OCI-LY7 (cell line): ENCODE data around the gene KIAA1755. TPM values are rescaled to one million over a fixed set of nuclear protein-coding genes. Genes with fewer than 3 reads are reported as not detected.
"Not testable (repeated sequence)": the region's sequence is repeated elsewhere in the genome, so short reads cannot be mapped to it uniquely, and the experiment has no call there.

Source experiments
- BruUV-seq: library from RNA; stranded (reverse); fragments of 400-500 nt; replicated peaks from 2 replicates; lab custom pipeline; 2021; lab: Mats Ljungman, UMichigan
- CTCF ChIA-PET: fragments of 300-600 bp; sonication (Branson Sonifier 250); formaldehyde crosslinking; loops from one replicate; lab custom pipeline; 2022; ENCODE audit warnings: antibody characterized with exemption; ENCODE audit not compliant: unreplicated experiment; lab: Charles Lee
- POLR2A ChIA-PET: fragments of 300-600 bp; sonication (Branson Sonifier 250); formaldehyde crosslinking; loops from one replicate; lab custom pipeline; 2022; ENCODE audit warnings: antibody characterized with exemption; lab: Charles Lee
- DNase-seq: peaks from one replicate; pipeline ENCODE4 v3.0.0-alpha.2; 2015; ENCODE audit warnings: low spot score
- H2AFZ ChIP-seq: fragments of 200-600 bp; sonication (generic), shearing (Covaris generic); 2 replicates; pipeline ENCODE4 v1.6.1; 2014; ENCODE audit warnings: mild to moderate bottlenecking, antibody characterized with exemption, low read length, moderate library complexity
- H3K27ac ChIP-seq: fragments of 200-600 bp; sonication (generic); 2 replicates; pipeline ENCODE4 v1.5.1; 2014; ENCODE audit warnings: mixed run types, low read depth, mild to moderate bottlenecking, moderate library complexity, low read length, inconsistent platforms; ENCODE audit not compliant: poor library complexity, severe bottlenecking
- H3K36me3 ChIP-seq: fragments of 200-600 bp; sonication (generic); 2 replicates; pipeline ENCODE4 v1.6.1; 2014; ENCODE audit warnings: mild to moderate bottlenecking, antibody characterized with exemption, low read length, moderate library complexity, mixed read lengths; ENCODE audit not compliant: insufficient read depth
- H3K4me1 ChIP-seq: fragments of 200-600 bp; sonication (generic); 2 replicates; pipeline ENCODE4 v1.5.1; 2014; ENCODE audit warnings: mild to moderate bottlenecking, low read length; ENCODE audit not compliant: insufficient read depth, poor library complexity, severe bottlenecking
- H3K4me2 ChIP-seq: fragments of 200-600 bp; sonication (generic); 2 replicates; pipeline ENCODE4 v1.6.1; 2014; ENCODE audit warnings: mild to moderate bottlenecking, low read length
- H3K4me3 ChIP-seq: fragments of 200-600 bp; sonication (generic); 2 replicates; pipeline ENCODE4 v1.5.1; 2014; ENCODE audit warnings: mild to moderate bottlenecking, low read depth, low read length; ENCODE audit not compliant: poor library complexity, severe bottlenecking
- H3K79me2 ChIP-seq: fragments of 200-600 bp; sonication (generic); 2 replicates; pipeline ENCODE4 v1.6.1; 2016; ENCODE audit warnings: low read depth, mild to moderate bottlenecking, low read length, moderate library complexity, mixed read lengths; ENCODE audit not compliant: insufficient read depth
- H3K9me2 ChIP-seq: fragments of 200-600 bp; sonication (generic); 2 replicates; pipeline ENCODE4 v1.6.1; 2016; ENCODE audit warnings: mild to moderate bottlenecking, low read length, mixed read lengths; ENCODE audit not compliant: insufficient read depth
- H3K9me3 ChIP-seq: fragments of 200-600 bp; sonication (generic); 2 replicates; pipeline ENCODE4 v1.6.1; 2014; ENCODE audit warnings: mild to moderate bottlenecking, mixed run types, low read length, mixed read lengths
- H4K20me1 ChIP-seq: fragments of 200-600 bp; sonication (generic); 2 replicates; pipeline ENCODE4 v1.6.1; 2014; ENCODE audit warnings: mild to moderate bottlenecking, antibody characterized with exemption, low read length, moderate library complexity, mixed read lengths; ENCODE audit not compliant: insufficient read depth
- EZH2phosphoT487 ChIP-seq: fragments of 200-600 bp; sonication (generic); IDR thresholded peaks from 2 replicates; pipeline ENCODE4 v1.6.1; 2018; ENCODE audit warnings: low read depth, borderline replicate concordance, mild to moderate bottlenecking, mixed run types, antibody characterized with exemption, low read length, moderate library complexity, mixed read lengths
- intact Hi-C: fragments of 100-400 bp; cut with micrococcal nuclease; formaldehyde crosslinking; loops from one replicate; pipeline ENCODE4 v1.10.0; 2022; ENCODE audit not compliant: unreplicated experiment
- total RNA-seq, 2 experiments: library from RNA; depleted of rRNA in 1 of 2; stranded (reverse); fragments of >200 nt in 1 of 2; shearing (Covaris generic) in 1 of 2; gene quantifications; 2 replicates each; pipeline ENCODE4 v1.2.3, GENCODE V29; 2014 to 2022
- TF ChIP-seq, protein P1 (sequence below): fragments of 200-600 bp; sonication (generic); conservative IDR thresholded peaks from 2 replicates; pipeline ENCODE4 v1.5.1; 2014; ENCODE audit warnings: mild to moderate bottlenecking, antibody characterized with exemption, low read length, moderate library complexity, mixed read lengths

KIAA1755 gene
- total RNA-seq, 2 experiments from 2014 or later = not detected

DNA sequence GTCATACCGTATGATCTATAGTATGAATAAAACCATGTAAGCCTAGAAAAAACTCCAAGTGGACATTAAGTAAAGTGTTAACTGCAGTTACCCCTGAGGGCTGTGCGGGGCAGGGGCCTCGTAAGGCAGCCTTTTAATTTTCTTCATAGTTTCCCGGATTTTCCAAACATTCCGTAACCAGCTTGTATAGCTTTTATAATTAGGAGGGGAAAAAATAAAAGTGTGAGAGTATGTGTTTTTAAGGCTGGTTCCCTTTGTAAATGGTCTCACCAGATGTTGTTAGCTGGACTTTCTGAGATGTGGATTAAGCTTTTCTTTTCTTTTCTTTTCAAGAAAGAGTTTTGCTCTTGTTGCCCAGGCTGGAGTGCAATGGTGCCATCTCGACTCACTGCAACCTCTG lies 7.0 kb downstream of the KIAA1755 start:
- Histone ChIP-seq H3K9me3 (no peaks in the 10 kb centered on the region), H3K79me2 (no peaks in the 10 kb centered on the region), H2AFZ (no peak overlapping the region), H4K20me1 (no peaks in the 10 kb centered on the region), H3K36me3 (no peaks in the 10 kb centered on the region), H3K27ac (no peak overlapping the region), H3K4me3 (no peak overlapping the region), H3K4me2 (no peak overlapping the region), H3K4me1 (no peaks in the 10 kb centered on the region), H3K9me2 (no peaks in the 10 kb centered on the region)
- CTCF ChIA-PET = no interaction called here
- TF ChIP-seq, protein P1, sequence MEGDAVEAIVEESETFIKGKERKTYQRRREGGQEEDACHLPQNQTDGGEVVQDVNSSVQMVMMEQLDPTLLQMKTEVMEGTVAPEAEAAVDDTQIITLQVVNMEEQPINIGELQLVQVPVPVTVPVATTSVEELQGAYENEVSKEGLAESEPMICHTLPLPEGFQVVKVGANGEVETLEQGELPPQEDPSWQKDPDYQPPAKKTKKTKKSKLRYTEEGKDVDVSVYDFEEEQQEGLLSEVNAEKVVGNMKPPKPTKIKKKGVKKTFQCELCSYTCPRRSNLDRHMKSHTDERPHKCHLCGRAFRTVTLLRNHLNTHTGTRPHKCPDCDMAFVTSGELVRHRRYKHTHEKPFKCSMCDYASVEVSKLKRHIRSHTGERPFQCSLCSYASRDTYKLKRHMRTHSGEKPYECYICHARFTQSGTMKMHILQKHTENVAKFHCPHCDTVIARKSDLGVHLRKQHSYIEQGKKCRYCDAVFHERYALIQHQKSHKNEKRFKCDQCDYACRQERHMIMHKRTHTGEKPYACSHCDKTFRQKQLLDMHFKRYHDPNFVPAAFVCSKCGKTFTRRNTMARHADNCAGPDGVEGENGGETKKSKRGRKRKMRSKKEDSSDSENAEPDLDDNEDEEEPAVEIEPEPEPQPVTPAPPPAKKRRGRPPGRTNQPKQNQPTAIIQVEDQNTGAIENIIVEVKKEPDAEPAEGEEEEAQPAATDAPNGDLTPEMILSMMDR = no peak
- no peak for TF ChIP-seq EZH2phosphoT487
- intact Hi-C loops = no loop called here
- POLR2A ChIA-PET = no interaction called here
- no peak for DNase-seq
- no TSS peak for BruUV-seq

DNA sequence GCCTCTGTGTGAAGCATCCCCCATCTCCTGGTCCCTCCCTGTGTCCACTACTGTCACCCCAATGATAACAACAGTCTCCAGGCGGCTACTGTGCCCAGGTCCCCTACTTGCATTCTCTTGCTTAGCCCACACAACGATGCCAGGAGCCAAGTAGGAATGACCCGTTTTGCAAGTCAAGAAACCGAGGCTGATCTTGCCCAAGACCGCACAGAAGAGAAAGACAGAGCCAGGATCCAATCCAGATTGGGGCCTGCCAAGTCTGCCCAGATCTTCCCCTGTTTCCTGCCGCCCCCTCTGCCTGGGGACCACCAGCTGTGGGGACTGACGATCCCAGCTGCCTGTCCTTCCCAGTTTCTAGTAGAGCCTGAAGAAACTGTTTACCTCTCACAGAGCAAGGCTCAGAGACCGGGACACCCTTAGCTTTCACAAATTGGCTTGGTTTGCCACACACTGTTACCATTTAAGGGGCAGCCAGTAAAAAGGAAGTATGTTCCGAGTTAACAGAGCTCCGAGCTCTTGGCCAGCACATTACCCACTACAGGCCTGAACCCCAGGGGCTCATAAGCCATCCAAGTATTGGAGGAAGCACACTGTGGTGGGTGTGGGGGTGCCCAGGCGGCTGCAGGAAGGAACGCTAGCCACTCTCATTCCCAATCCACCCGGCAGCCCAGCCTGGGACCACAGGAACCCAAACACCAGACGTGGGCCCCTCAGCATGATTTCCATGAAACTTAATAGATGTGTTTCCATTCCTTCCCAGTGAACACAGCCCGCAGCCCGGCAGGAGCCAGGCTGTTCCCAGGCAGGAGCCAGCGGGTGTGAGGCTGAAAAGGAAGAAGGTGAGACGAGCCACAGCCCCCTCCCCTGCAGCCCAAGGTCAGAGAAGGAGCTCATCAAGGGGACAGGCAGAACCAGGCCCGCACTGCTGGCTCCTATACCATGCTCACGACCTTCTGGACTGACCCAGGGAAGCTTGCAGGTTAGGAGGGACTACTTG lies 7.9 kb downstream of the KIAA1755 start:
- BruUV-seq = no TSS peak
- no peak overlapping the region for H3K4me3 ChIP-seq
- no peak for DNase-seq
- H3K4me1 ChIP-seq = no peaks in the 10 kb centered on the region
- POLR2A ChIA-PET = no interaction called here
- no peaks in the 10 kb centered on the region for H3K36me3 ChIP-seq
- H3K4me2 ChIP-seq = no peak overlapping the region
- H3K9me3 ChIP-seq = no peaks in the 10 kb centered on the region
- H4K20me1 ChIP-seq = no peaks in the 10 kb centered on the region
- no peaks in the 10 kb centered on the region for H3K79me2 ChIP-seq
- CTCF ChIA-PET = no interaction called here
- no peak overlapping the region for H3K27ac ChIP-seq
- TF ChIP-seq, protein P1 = no peak
- TF ChIP-seq EZH2phosphoT487 = no peak
- H2AFZ ChIP-seq = no peak overlapping the region
- intact Hi-C loops = no loop called here
- H3K9me2 ChIP-seq = no peaks in the 10 kb centered on the region

DNA sequence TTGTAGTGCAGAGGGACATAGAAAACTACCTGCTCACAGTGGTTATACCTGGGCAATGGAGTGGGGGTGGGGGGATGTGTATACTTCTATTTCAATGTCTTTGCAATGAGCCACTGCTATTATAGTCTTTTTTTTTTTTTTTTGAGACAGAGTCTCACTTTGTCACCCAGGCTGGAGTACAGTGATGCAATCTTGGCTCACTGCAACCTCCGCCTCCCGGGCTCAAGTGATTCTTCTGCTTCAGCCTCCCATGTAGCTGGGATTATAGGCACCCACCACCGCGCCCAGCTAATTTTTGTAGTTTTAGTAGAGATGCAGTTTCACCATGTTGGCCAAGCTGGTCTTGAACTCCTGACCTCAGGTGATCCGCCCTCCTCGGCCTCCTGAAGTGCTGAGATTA lies 9.1 kb downstream of the KIAA1755 start:
- BruUV-seq, CTCF ChIA-PET, H3K9me2 ChIP-seq, POLR2A ChIA-PET, H3K4me1 ChIP-seq, H3K4me3 ChIP-seq, H3K4me2 ChIP-seq, H2AFZ ChIP-seq, H3K36me3 ChIP-seq, H3K9me3 ChIP-seq, H4K20me1 ChIP-seq, intact Hi-C loops, H3K79me2 ChIP-seq, DNase-seq, H3K27ac ChIP-seq: not testable (repeated sequence)
